ENCODE results near the gene HOXD11. TPM values are rescaled to one million over a fixed set of nuclear protein-coding genes. Genes with fewer than 3 reads are reported as not detected.
A peak's percentile ranks its signal among the peaks of the same experiment; 100 is the strongest.

The HOXD11 gene
- total and polyA plus RNA-seq, 2 of the 13 experiments (the other 11 are each of a cell fraction or from before 2014, with no cell fraction given): not detected

DNA sequence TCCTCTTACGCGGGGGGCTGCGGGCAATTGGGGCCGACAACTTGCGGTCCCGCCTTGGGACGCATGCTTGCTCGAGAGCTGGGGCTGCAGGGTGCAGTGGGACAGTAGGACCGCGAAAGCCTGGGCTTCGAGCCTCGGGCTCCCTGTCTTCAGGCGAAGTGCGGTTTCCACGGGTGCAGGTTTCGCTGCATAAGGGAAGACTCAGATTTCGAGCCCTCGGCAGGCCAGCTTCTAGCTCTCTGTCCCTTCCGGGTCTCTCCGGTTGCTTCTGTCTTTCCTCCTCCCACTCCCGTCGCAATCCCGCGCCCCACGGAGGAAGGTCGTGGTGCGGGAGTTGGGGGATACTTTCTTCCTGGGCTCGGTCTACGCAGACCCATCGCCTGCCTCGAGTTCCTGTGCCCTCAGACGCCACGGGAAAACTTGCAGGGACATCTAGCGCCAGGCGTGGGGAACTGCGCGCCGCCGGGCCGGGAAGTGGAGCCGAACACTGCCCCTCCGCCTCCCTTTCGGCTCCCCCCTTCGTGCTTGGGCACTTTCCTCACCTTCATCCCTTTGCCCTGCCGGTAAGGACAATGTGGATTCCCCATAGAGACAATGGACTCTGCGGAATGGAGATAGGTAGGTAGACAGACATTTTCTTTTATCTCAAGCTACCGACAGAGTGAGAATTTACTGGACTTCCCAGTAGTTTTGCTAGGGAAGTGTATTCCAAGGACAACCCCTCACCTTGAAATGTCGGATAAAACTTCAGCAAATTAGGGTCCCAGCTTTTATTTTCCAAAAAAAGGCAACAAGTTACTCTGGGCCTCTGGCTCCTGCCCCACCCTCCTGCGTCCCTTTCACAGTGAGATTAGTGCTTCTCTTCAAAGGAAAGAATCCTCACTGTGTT, 18.8 kb upstream of the HOXD11 start (continued):
- TF ChIP-seq ZNF274 (CRISPR knock-in tag; IDR thresholded peaks at IDR 0.05) (peak; percentile 49; the same call in 1 of the 2 replicates), ARID5B (CRISPR knock-in tag; IDR thresholded peaks at IDR 0.05) (peak; percentile 55; the same call in 1 of the 2 replicates), SSRP1 (CRISPR knock-in tag; IDR thresholded peaks at IDR 0.05) (no peak), GATAD2A (CRISPR knock-in tag; IDR thresholded peaks at IDR 0.05) (peak; percentile 47), MTF2 (CRISPR knock-in tag; IDR thresholded peaks at IDR 0.05; ENCODE audit: borderline replicate concordance) (peak; percentile 97; the same call in 1 of the 2 replicates), HDAC1 (CRISPR knock-in tag; IDR thresholded peaks at IDR 0.05) (no peak; the same call in 1 of the 2 replicates), ZNF766 (CRISPR knock-in tag; IDR thresholded peaks at IDR 0.05; ENCODE audit: borderline replicate concordance) (peak; percentile 56; the same call in 1 of the 2 replicates), KMT2A (CRISPR knock-in tag; IDR thresholded peaks at IDR 0.05) (peak; percentile 63; the same call in 1 of the 2 replicates), ZNF333 (CRISPR knock-in tag; IDR thresholded peaks at IDR 0.05; ENCODE audit: borderline replicate concordance) (peak; percentile 84; the same call in 1 of the 2 replicates), HIVEP1 (CRISPR knock-in tag; IDR thresholded peaks at IDR 0.05) (peak; percentile 55; the same call in 1 of the 2 replicates), POGZ (CRISPR knock-in tag; IDR thresholded peaks at IDR 0.05) (no peak; the same call in none of the 2 replicates), ZNF264 (CRISPR knock-in tag; IDR thresholded peaks at IDR 0.05) (no peak), MXI1 (IDR thresholded peaks at IDR 0.05; ENCODE audit: borderline replicate concordance, low read depth, low read length) (0 out of 3 replicates have a peak, but pooled peaks have one; percentile 23), ZNF230 (CRISPR knock-in tag; IDR thresholded peaks at IDR 0.05) (0 out of 2 replicates have a peak, but pooled peaks have one; percentile 46), REPIN1 (CRISPR knock-in tag; IDR thresholded peaks at IDR 0.05; ENCODE audit: borderline replicate concordance, low read depth) (peak; percentile 76), TCF12 (IDR thresholded peaks at IDR 0.05) (no peak), TCF12 (CRISPR knock-in tag; IDR thresholded peaks at IDR 0.05) (no peak), HMG20A (CRISPR knock-in tag; IDR thresholded peaks at IDR 0.05; ENCODE audit: borderline replicate concordance) (no peak; the same call in 1 of the 2 replicates), TIGD3 (CRISPR knock-in tag; IDR thresholded peaks at IDR 0.05; ENCODE audit: borderline replicate concordance) (no peak), KDM5B (CRISPR knock-in tag; IDR thresholded peaks at IDR 0.05; ENCODE audit: borderline replicate concordance) (peak; percentile 80; the same call in 1 of the 2 replicates)
- TF ChIP-seq, protein P1, sequence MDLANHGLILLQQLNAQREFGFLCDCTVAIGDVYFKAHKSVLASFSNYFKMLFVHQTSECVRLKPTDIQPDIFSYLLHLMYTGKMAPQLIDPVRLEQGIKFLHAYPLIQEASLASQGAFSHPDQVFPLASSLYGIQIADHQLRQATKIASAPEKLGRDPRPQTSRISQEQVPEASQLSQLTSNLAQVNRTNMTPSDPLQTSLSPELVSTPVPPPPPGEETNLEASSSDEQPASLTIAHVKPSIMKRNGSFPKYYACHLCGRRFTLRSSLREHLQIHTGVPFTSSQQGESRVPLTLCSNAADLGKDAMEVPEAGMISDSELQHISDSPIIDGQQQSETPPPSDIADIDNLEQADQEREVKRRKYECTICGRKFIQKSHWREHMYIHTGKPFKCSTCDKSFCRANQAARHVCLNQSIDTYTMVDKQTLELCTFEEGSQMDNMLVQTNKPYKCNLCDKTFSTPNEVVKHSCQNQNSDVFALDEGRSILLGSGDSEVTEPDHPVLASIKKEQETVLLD (CRISPR knock-in tag; IDR thresholded peaks at IDR 0.05; ENCODE audit: low read depth): no peak
